BLaER1 treated with 17β-estradiol and CSF1 and Interleukin-3, amounts not matched to agents 10 nM and 100 nM (cell line): Measurements from ENCODE around the gene GPX2.

ENCODE experiments used
- H3K27ac ChIP-seq, 11 experiments: shearing (Covaris generic); formaldehyde crosslinking; 2 replicates each; pipeline ENCODE4 v1.8.1; 2022
- H3K27me3 ChIP-seq, 11 experiments: shearing (Covaris generic); formaldehyde crosslinking; 2 replicates each; pipeline ENCODE4 v1.8.1; 2022
- H3K36me3 ChIP-seq, 11 experiments: shearing (Covaris generic); formaldehyde crosslinking; 2 replicates each; pipeline ENCODE4 v1.8.1; 2022
- H3K4me1 ChIP-seq, 10 experiments: shearing (Covaris generic); formaldehyde crosslinking; 2 replicates each; pipeline ENCODE4 v1.8.1; 2022
- H3K4me2 ChIP-seq, 11 experiments: shearing (Covaris generic); formaldehyde crosslinking; 2 replicates each; pipeline ENCODE4 v1.8.1; 2022
- H3K4me3 ChIP-seq, 10 experiments: shearing (Covaris generic); formaldehyde crosslinking; 2 replicates each; pipeline ENCODE4 v1.8.1; 2022
- H3K9ac ChIP-seq, 11 experiments: shearing (Covaris generic); formaldehyde crosslinking; 2 replicates each; pipeline ENCODE4 v1.8.1; 2022
- H3K9me3 ChIP-seq, 11 experiments: shearing (Covaris generic); formaldehyde crosslinking; replicated peaks in 1 of 11; 2 replicates each; pipeline ENCODE4 v1.8.1; 2022
- H4K20me1 ChIP-seq, 11 experiments: shearing (Covaris generic); formaldehyde crosslinking; 2 replicates each; pipeline ENCODE4 v1.8.1; 2022
- Cebpa-rat ChIP-seq, 11 experiments: shearing (Covaris generic); IDR thresholded peaks; 2 replicates each; pipeline ENCODE4 v1.8.1; 2022

Gene GPX2

DNA sequence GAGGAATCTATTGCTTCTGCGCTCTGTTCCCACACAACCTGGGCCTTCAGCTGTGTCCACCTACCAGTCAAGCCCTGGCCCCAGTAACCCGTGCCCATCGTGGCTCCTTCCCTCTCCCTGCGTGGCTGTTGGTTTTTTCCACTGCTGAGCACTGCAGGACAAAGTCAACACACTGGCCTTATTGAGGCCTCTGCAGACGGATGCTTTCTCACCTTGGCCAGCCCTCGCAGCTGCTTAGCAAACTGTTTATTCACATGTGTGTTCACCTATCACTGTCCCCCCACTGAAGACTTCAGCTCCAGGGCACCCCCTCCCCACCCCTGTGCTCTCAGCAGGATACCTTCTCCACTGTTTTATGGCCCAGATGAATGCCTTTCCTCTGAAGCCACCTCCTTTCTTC lies 12.8 kb upstream of the GPX2 start:
- peaks cover 10 to 57% (median 31%) of the 10 kb centered on the region in 11 experiments; a peak in 20 of 22 replicates for H3K36me3 ChIP-seq
- peaks cover 19 to 39% (median 28%) of the 10 kb centered on the region in 10 experiments for H3K4me1 ChIP-seq
- TF ChIP-seq Cebpa-rat (IDR thresholded peaks at IDR 0.05), result no peak
- no peak overlapping the region for H3K9ac ChIP-seq
- H3K27ac ChIP-seq, result no peak overlapping the region
- H3K9me3 ChIP-seq, result no peaks in the 10 kb centered on the region
- H4K20me1 ChIP-seq, result peaks cover 0 to 35% (median 6%) of the 10 kb centered on the region in 11 experiments; a peak in 7 of 22 replicates
- H3K27me3 ChIP-seq, result no peaks in the 10 kb centered on the region
- H3K4me2 ChIP-seq, result no peak overlapping the region
- no peak overlapping the region for H3K4me3 ChIP-seq

- Histone ChIP-seq H3K4me3 (no peak overlapping the region), H3K9ac (no peak overlapping the region), H4K20me1 (peaks cover 0 to 35% (median 6%) of the 10 kb centered on the region in 11 experiments; a peak in 7 of 22 replicates), H3K27ac (no peak overlapping the region), H3K4me1 (peaks cover 19 to 34% (median 25%) of the 10 kb centered on the region in 10 experiments), H3K4me2 (0 out of 22 replicates have a peak overlapping the region, but pooled peaks of 1 of the 11 experiments have one; percentile 65), H3K36me3 (peaks cover 13 to 63% (median 38%) of the 10 kb centered on the region in 11 experiments; a peak in 21 of 22 replicates), H3K9me3 (no peaks in the 10 kb centered on the region), H3K27me3 (no peaks in the 10 kb centered on the region)
- TF ChIP-seq Cebpa-rat (IDR thresholded peaks at IDR 0.05), result no peak
These were observed 12.1 kb upstream of the GPX2 start for GRCh38 chr14:64954491-64955240.

DNA sequence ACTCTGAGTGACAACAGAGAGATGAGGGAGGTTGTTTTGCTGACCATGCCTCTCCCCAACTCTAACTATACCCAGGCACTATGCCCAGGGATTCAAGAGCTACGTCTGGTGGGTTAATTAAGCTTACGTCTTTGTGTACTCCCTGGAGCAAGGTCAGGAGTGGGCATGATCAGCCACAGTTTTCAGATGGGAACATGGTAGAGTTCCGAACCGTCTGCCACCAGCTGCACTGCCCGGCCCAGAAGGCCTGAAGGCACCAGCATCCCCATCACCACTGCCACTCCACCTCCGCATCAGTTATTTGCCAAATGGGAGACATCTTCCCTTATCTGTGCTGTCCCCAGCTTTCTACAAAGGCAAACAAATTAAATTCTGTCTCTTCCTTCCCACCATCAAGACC lies 11.1 kb upstream of the GPX2 start:
- Histone ChIP-seq H3K4me2 (peak overlapping the region in 7 of 11 experiments; percentile 63 to 82 (median 74); a peak in 14 of 22 replicates), H3K36me3 (peaks cover 20 to 68% (median 46%) of the 10 kb centered on the region in 11 experiments; a peak in 21 of 22 replicates), H3K4me1 (peaks cover 19 to 34% (median 25%) of the 10 kb centered on the region in 10 experiments), H3K27me3 (no peaks in the 10 kb centered on the region), H3K27ac (peak overlapping the region in 1 of 11 experiments; percentile 60; a peak in 1 of 22 replicates), H3K9ac (no peak overlapping the region), H3K9me3 (no peaks in the 10 kb centered on the region), H3K4me3 (no peak overlapping the region), H4K20me1 (peaks cover 0 to 31% (median 6%) of the 10 kb centered on the region in 11 experiments; a peak in 8 of 22 replicates)
- TF ChIP-seq Cebpa-rat (IDR thresholded peaks at IDR 0.05), result no peak

- H3K36me3 ChIP-seq, result peaks cover 24 to 72% (median 50%) of the 10 kb centered on the region in 11 experiments; a peak in 21 of 22 replicates
- H3K9me3 ChIP-seq, result no peaks in the 10 kb centered on the region
- H3K4me1 ChIP-seq, result peaks cover 19 to 34% (median 25%) of the 10 kb centered on the region in 10 experiments
- peak overlapping the region in 8 of 11 experiments; percentile 41 to 82 (median 71); a peak in 16 of 22 replicates for H3K4me2 ChIP-seq
- peaks cover 0 to 33% (median 6%) of the 10 kb centered on the region in 11 experiments; a peak in 8 of 22 replicates for H4K20me1 ChIP-seq
- no peaks in the 10 kb centered on the region for H3K27me3 ChIP-seq
- peak overlapping the region in 4 of 11 experiments; percentile 56 to 60 (median 60); a peak in 5 of 22 replicates for H3K27ac ChIP-seq
- H3K4me3 ChIP-seq, result no peak overlapping the region
- peak overlapping the region in 1 of 11 experiments; percentile 26; a peak in 1 of 22 replicates for H3K9ac ChIP-seq
- TF ChIP-seq Cebpa-rat (IDR thresholded peaks at IDR 0.05), result no peak
These were observed 10.7 kb upstream of the GPX2 start for GRCh38 chr14:64953310-64953654.

DNA sequence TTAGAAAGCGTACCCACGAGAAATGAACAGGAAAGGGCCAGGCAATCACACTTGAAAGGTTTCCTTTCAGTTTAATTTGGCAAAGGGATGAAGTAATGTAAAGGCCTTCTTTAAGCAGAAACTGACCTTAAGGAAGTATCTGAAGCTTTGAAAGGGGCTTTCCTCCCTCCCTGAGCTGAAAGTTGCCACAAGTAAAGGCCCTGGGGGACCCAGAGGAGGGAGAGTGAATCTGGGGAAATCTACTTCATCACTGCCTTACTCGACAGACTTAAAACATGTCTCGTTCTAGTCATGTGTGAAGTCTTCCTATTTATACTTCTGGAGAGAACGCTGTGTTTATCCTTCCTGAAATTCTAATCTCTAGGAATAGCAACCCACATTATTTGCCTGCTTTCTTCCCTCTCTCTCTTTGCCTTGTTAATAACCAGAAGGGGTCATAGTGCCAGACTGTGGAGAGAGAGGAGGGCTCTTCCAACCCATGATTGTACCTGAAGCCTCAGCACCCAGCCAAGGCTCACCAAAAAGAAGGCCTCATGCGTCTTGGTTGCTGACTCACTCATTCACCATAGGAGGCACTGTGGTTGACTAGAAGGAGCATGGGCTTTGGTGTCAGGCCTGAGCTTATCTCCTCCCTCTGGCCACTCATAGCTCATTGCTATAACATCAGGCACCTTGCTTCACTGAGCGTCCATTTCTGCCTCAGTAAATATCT lies 10.2 kb upstream of the GPX2 start:
- no peak for TF ChIP-seq Cebpa-rat (IDR thresholded peaks at IDR 0.05)
- Histone ChIP-seq H3K4me3 (0 out of 20 replicates have a peak overlapping the region, but pooled peaks of 1 of the 10 experiments have one; percentile 13), H4K20me1 (peaks cover 0 to 38% (median 6%) of the 10 kb centered on the region in 11 experiments; a peak in 8 of 22 replicates), H3K9ac (peak overlapping the region in 6 of 11 experiments; percentile 7 to 51 (median 24); a peak in 5 of 22 replicates), H3K9me3 (no peaks in the 10 kb centered on the region), H3K4me1 (peaks cover 19 to 34% (median 25%) of the 10 kb centered on the region in 10 experiments), H3K27me3 (no peaks in the 10 kb centered on the region), H3K27ac (peak overlapping the region in 10 of 11 experiments; percentile 4 to 60 (median 40); a peak in 16 of 22 replicates), H3K36me3 (peaks cover 27 to 77% (median 55%) of the 10 kb centered on the region in 11 experiments; a peak in 21 of 22 replicates), H3K4me2 (peak overlapping the region; percentile 21 to 82 (median 65); a peak in 21 of 22 replicates)

DNA sequence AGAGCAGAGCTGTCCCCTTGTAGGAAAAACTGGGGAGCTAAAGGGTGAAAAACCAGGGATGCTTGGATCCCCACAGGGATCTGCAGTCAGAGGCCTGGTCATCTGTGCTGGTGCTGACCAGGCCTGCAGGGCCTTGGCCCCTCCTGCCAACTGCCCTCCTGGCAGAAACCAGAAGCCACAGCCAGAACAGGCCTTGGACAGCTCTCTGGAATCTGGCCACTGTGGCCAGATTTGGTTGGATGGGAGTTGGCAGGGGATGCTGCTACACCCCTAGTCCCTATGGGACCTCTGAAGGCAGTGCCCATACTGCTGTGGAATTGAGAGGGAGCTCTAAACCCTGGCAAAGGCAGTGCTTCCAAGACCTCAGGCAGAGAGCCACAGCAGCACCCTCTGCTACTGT lies 9.2 kb upstream of the GPX2 start:
- peaks cover 30 to 78% (median 66%) of the 10 kb centered on the region in 11 experiments for H3K36me3 ChIP-seq
- no peak overlapping the region for H3K4me3 ChIP-seq
- TF ChIP-seq Cebpa-rat (IDR thresholded peaks at IDR 0.05), result no peak
- no peaks in the 10 kb centered on the region for H3K9me3 ChIP-seq
- H3K4me1 ChIP-seq, result peaks cover 19 to 36% (median 25%) of the 10 kb centered on the region in 10 experiments
- H3K9ac ChIP-seq, result no peak overlapping the region
- H4K20me1 ChIP-seq, result peaks cover 0 to 42% (median 6%) of the 10 kb centered on the region in 11 experiments; a peak in 8 of 22 replicates
- peak overlapping the region in 10 of 11 experiments; percentile 21 to 81 (median 64); a peak in 12 of 22 replicates for H3K4me2 ChIP-seq
- no peaks in the 10 kb centered on the region for H3K27me3 ChIP-seq
- H3K27ac ChIP-seq, result peak overlapping the region in 1 of 11 experiments; percentile 56; a peak in 1 of 22 replicates

GRCh38 chr14:64951291-64951690 lies 8.7 kb upstream of the GPX2 start:
- Histone ChIP-seq H3K36me3 (peaks cover 34 to 81% (median 66%) of the 10 kb centered on the region in 11 experiments), H3K27me3 (no peaks in the 10 kb centered on the region)
- no peak for TF ChIP-seq Cebpa-rat (IDR thresholded peaks at IDR 0.05)

DNA sequence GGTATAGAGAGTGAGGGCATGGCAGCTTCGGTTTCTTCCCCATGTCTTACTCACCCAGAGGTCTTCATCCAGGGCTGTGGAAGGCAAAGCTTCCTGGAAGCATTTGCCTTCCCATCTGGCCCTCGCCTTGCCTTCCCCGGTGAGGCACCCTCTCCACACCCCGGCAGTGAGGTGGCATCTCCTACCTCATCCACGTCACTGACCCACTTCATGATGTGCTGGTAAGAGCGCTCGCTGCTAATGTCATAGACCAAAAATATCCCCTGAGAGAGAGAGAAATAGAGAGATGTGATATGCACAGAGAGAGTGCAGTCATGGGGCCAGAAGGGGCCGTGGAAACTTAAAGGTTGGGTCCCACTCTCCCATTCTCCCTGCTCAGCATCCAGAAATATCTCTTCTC lies 8.3 kb upstream of the GPX2 start:
- no peaks in the 10 kb centered on the region for H3K9me3 ChIP-seq
- H3K27ac ChIP-seq, result no peak overlapping the region
- H3K27me3 ChIP-seq, result no peaks in the 10 kb centered on the region
- no peak for TF ChIP-seq Cebpa-rat (IDR thresholded peaks at IDR 0.05)
- peaks cover 38 to 82% (median 69%) of the 10 kb centered on the region in 11 experiments for H3K36me3 ChIP-seq
- H3K4me2 ChIP-seq, result no peak overlapping the region
- H3K4me1 ChIP-seq, result peaks cover 19 to 40% (median 28%) of the 10 kb centered on the region in 10 experiments
- no peak overlapping the region for H3K4me3 ChIP-seq
- no peak overlapping the region for H3K9ac ChIP-seq
- peaks cover 0 to 50% (median 6%) of the 10 kb centered on the region in 11 experiments; a peak in 8 of 22 replicates for H4K20me1 ChIP-seq

More at GRCh38 chr14:64951291-64951690, 8.7 kb upstream of the GPX2 start:
- H3K4me2 ChIP-seq, result peak overlapping the region in 1 of 11 experiments; percentile 81; a peak in 2 of 22 replicates
- no peaks in the 10 kb centered on the region for H3K9me3 ChIP-seq
- peaks cover 19 to 40% (median 27%) of the 10 kb centered on the region in 10 experiments for H3K4me1 ChIP-seq
- H3K27ac ChIP-seq, result no peak overlapping the region
- peaks cover 0 to 46% (median 6%) of the 10 kb centered on the region in 11 experiments; a peak in 8 of 22 replicates for H4K20me1 ChIP-seq
- no peak overlapping the region for H3K4me3 ChIP-seq
- no peak overlapping the region for H3K9ac ChIP-seq
